ENCODE measurements around the gene LPAR3. TPM values are rescaled to one million over a fixed set of nuclear protein-coding genes. Genes with fewer than 3 reads are reported as not detected.

Gene LPAR3, protein sequence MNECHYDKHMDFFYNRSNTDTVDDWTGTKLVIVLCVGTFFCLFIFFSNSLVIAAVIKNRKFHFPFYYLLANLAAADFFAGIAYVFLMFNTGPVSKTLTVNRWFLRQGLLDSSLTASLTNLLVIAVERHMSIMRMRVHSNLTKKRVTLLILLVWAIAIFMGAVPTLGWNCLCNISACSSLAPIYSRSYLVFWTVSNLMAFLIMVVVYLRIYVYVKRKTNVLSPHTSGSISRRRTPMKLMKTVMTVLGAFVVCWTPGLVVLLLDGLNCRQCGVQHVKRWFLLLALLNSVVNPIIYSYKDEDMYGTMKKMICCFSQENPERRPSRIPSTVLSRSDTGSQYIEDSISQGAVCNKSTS
- under 1 TPM in 1 of 4 donors, not detected in 3; 0.72 TPM for total RNA-seq

DNA sequence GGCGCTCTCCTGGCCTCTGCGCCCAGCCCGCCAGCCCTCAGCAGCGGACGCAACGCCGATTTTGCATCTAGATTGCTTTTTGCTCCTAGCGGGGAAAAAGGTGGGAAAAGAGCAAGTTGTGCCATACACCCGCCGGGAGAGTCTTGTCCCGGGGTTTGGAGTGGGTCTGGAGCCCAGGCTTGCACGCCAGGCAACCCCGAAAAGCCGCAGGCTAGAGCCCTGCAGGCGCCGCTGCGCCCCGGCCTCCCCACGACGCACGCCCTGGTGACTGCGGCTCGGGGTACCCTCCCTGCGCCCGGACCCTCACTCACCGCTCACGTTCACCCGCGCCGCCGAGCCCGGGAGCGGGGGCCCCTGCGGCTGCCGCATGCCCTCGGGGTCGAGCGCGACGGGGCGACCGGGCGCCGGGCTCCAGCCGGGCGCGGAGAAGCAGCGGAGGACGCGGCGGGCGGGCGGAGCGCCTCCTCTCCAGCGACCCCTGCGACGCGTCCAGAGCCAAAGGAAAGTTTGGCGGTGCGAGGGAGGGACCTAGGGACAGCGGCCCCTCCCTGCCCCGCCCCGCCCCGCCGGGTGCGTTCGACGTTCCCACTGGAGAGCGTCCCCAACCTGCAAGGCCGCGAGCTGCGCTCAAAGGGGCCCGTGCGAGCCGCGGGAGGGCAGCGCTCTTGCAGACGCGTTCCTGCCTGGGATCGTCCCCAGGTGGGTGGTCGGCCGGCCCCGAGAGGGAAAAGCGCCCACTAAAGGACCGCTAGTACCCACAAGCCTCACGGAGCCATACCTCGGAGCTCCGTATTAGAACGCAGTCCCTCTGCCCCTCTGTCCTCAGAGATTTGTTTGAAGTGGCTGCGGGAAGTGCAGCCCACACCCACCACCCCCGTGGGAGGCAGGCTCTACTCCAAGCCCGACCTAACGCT, at the start of gene LPAR3:
LPAR3 (minus strand) TSS at position 502 of the 914 bp plus-strand sequence. CDS start 27,086 bp downstream, outside the sequence.
- TF ChIP-seq, protein P1, sequence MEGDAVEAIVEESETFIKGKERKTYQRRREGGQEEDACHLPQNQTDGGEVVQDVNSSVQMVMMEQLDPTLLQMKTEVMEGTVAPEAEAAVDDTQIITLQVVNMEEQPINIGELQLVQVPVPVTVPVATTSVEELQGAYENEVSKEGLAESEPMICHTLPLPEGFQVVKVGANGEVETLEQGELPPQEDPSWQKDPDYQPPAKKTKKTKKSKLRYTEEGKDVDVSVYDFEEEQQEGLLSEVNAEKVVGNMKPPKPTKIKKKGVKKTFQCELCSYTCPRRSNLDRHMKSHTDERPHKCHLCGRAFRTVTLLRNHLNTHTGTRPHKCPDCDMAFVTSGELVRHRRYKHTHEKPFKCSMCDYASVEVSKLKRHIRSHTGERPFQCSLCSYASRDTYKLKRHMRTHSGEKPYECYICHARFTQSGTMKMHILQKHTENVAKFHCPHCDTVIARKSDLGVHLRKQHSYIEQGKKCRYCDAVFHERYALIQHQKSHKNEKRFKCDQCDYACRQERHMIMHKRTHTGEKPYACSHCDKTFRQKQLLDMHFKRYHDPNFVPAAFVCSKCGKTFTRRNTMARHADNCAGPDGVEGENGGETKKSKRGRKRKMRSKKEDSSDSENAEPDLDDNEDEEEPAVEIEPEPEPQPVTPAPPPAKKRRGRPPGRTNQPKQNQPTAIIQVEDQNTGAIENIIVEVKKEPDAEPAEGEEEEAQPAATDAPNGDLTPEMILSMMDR (IDR thresholded peaks at IDR 0.05), result no peak
- no peak for ATAC-seq (ENCODE audit: low FRiP score)

DNA sequence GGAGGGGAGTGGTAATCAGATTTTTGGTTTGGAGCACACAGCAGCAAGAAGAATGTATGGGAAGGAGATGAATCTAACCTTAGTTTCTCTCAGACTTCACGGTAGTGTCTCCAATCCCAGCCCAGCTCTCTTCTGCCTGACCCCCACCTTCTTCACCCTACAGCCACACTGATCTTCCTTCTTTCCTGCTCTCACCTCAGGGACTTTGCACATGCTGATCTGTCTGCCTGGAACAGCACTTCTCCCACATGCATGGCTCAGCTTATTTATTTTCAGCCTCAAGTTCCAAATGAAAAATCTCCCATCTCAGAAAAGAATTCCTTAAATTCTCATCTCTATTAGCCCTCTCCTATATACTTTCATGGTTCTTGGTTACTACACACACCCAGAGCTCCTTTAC, 48.8 kb upstream of the LPAR3 start:
- DNase-seq (ENCODE audit: low spot score) (no peak), ATAC-seq (ENCODE audit: low FRiP score) (no peak)

More for the DNA sequence above, at the start of gene LPAR3:
- no peak for DNase-seq (ENCODE audit: low spot score)

DNA sequence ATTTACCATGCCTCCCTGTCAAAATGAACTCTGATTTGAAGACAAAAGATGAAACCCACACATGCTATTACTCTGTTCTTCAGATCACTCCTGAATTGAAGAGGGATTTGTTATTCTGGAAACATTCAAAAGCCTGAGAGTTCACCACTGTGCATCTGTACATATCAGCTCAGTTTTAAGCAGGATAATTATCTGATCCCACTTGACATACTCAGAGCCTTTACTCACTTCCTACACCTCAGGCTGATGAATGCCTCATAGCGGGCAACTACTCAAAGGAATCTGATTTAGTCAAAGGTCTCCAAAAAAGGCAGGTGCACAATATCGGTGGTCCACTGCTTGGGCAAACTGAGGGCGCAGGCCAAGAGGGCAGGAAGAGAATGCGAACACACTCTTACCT, 47.5 kb upstream of the LPAR3 start:
- DNase-seq (ENCODE audit: low spot score) (no peak), ATAC-seq (ENCODE audit: low FRiP score) (no peak)
- TF ChIP-seq, protein P1 (IDR thresholded peaks at IDR 0.05), result no peak

More for the DNA sequence above, 48.8 kb upstream of the LPAR3 start:
- TF ChIP-seq, protein P1 (IDR thresholded peaks at IDR 0.05), result no peak

DNA sequence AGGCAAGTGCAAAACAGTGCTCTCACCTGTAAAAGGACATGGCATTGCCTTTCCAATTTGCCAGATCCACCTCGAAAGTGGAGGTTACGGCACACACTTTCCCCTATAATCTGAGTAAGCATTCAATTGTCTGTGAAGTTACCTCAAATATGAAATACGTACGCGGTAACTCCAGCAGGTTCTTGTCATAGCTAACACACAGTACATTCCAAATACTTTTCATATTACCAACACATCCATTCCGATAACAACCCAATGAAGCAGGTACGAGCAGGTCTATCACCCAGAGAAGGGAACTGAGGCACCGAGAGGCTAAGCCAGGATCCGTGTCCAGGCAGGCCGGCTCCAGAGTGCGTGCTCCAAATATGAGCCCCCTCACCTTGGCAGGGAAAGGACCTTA, 46.8 kb upstream of the LPAR3 start:
- ATAC-seq (ENCODE audit: low FRiP score), result no peak

DNA sequence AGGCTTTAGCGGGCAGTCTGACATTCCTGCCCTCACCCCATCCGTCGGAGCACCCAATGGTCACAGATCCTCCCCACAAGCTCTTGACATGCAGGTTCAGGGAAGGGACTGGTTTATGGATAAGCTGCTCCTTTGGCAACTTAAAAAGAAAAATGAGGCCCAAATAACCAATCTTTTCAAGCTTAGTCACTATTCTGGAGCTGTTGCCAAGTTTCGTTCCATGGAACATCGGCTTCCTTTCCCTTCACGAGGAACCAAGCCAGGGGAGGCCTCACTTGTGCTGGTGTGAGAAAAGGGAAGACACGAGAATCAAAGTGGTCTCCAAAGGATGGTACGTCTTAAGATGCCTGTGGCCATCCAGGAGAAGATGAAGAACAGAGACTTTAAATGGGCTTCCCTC, 46.1 kb upstream of the LPAR3 start:
- TF ChIP-seq, protein P1 (IDR thresholded peaks at IDR 0.05), result no peak
- ATAC-seq (ENCODE audit: low FRiP score) (no peak), DNase-seq (ENCODE audit: low spot score) (no peak)

More for the DNA sequence above, 46.8 kb upstream of the LPAR3 start:
- TF ChIP-seq, protein P1 (IDR thresholded peaks at IDR 0.05), result no peak
- DNase-seq (ENCODE audit: low spot score), result no peak

DNA sequence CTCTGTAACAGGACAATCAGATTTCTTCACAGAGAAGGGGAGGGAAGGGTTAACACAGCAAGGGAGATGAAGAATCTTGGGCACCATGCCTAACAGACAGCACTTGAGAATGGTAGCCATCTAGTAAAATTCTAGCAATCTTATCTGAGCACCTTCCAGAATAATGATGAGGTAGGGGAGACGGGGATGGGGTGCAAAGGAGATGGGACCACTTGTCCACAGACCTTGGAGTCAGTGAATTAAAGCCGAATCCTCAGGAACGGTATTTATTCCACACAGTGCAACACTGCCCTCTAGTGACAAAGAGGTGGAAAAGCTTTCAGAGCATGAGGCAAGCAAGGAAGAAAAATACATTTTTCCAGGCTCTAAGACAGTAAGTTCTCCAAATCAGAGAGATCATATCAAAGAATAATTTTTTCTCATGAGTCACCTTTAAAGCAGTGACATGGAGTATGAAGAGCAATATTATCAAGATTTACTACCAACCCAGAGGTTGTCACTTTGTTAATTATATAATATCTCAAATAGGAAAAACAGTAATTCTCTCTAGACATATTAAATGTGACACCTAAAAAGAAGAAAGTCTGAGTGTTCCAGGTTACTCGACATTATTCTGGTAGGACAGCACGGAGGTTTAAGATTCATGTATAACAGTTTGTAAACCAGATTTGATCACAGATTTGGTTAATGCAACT, 43.3 kb upstream of the LPAR3 start:
- ATAC-seq (ENCODE audit: low FRiP score), result peak; percentile 71
- TF ChIP-seq, protein P1 (IDR thresholded peaks at IDR 0.05), result peak in 1 of 3 donors; percentile 53
- DNase-seq (ENCODE audit: low spot score), result no peak
